Osteocyte (in vitro differentiated cells): ENCODE data around the gene STXBP3. TPM values are rescaled to one million over a fixed set of nuclear protein-coding genes. Genes with fewer than 3 reads are reported as not detected.

Experiments used
- DNase-seq: peaks from one replicate; pipeline ENCODE4 v3.0.0; 2021; ENCODE audit warnings: mixed read lengths; ENCODE audit not compliant: unreplicated experiment; ENCODE audit errors: extremely low spot score
- H3K27ac Mint-ChIP-seq: one replicate; pipeline ENCODE4 v1.8.0; 2021; ENCODE audit warnings: mild to moderate bottlenecking, mixed read lengths; ENCODE audit not compliant: unreplicated experiment
- H3K27me3 Mint-ChIP-seq: one replicate; pipeline ENCODE4 v1.8.0; 2021; ENCODE audit warnings: mixed read lengths; ENCODE audit not compliant: unreplicated experiment
- H3K36me3 Mint-ChIP-seq: one replicate; pipeline ENCODE4 v1.8.0; 2021; ENCODE audit warnings: mixed read lengths; ENCODE audit not compliant: unreplicated experiment
- H3K4me1 Mint-ChIP-seq: one replicate; pipeline ENCODE4 v1.8.0; 2021; ENCODE audit warnings: mixed read lengths; ENCODE audit not compliant: unreplicated experiment
- H3K4me3 Mint-ChIP-seq: one replicate; pipeline ENCODE4 v1.8.0; 2021; ENCODE audit warnings: mild to moderate bottlenecking, moderate library complexity, mixed read lengths; ENCODE audit not compliant: unreplicated experiment
- H3K9me3 Mint-ChIP-seq: one replicate; pipeline ENCODE4 v1.8.0; 2021; ENCODE audit warnings: mixed read lengths; ENCODE audit not compliant: unreplicated experiment
- CTCF ChIP-seq: fragments of 200-600 bp; sonication (generic); IDR thresholded peaks from 2 replicates; pipeline ENCODE4 v1.5.0; 2021; ENCODE audit warnings: antibody characterized with exemption, mild to moderate bottlenecking, moderate library complexity
- total RNA-seq: library from RNA; stranded (reverse); gene quantifications from 2 replicates; pipeline ENCODE4 v1.2.1, GENCODE V29; 2021

Gene STXBP3
- total RNA-seq, 1 donor from 2014 or later, result 54.7 TPM

GRCh38 chr1:108747171-108747850, 837 bp downstream of the STXBP3 start:
- TF ChIP-seq CTCF, result no peak
- peak; percentile 91 for DNase-seq
- peak overlapping the region; percentile 92 for H3K4me3 Mint-ChIP-seq
- H3K36me3 Mint-ChIP-seq, result peaks cover 12% of the 10 kb centered on the region
- H3K4me1 Mint-ChIP-seq, result peaks cover 20% of the 10 kb centered on the region
- H3K27me3 Mint-ChIP-seq, result peaks cover 6% of the 10 kb centered on the region
- no peaks in the 10 kb centered on the region for H3K9me3 Mint-ChIP-seq
- H3K27ac Mint-ChIP-seq, result peak overlapping the region; percentile 99

GRCh38 chr1:108747898-108748297, 1.4 kb downstream of the STXBP3 start:
- peak overlapping the region; percentile 92 for H3K4me3 Mint-ChIP-seq
- peaks cover 20% of the 10 kb centered on the region for H3K4me1 Mint-ChIP-seq
- peak overlapping the region; percentile 41 for H3K27ac Mint-ChIP-seq
- peaks cover 17% of the 10 kb centered on the region for H3K36me3 Mint-ChIP-seq
- no peaks in the 10 kb centered on the region for H3K9me3 Mint-ChIP-seq
- peaks cover 4% of the 10 kb centered on the region for H3K27me3 Mint-ChIP-seq
- DNase-seq, result no peak
- no peak for TF ChIP-seq CTCF

- no peaks in the 10 kb centered on the region for H3K27me3 Mint-ChIP-seq
- H3K4me1 Mint-ChIP-seq, result peaks cover 20% of the 10 kb centered on the region
- H3K27ac Mint-ChIP-seq, result no peak overlapping the region
- H3K4me3 Mint-ChIP-seq, result peak overlapping the region; percentile 38
- TF ChIP-seq CTCF, result no peak
- no peak for DNase-seq
- H3K9me3 Mint-ChIP-seq, result no peaks in the 10 kb centered on the region
- H3K36me3 Mint-ChIP-seq, result peaks cover 19% of the 10 kb centered on the region
Measured at GRCh38 chr1:108749081-108749480, 2.6 kb downstream of the STXBP3 start.

- Mint-ChIP-seq H3K4me3 (no peak overlapping the region), H3K36me3 (peaks cover 27% of the 10 kb centered on the region), H3K27me3 (no peaks in the 10 kb centered on the region), H3K27ac (no peak overlapping the region), H3K4me1 (peaks cover 20% of the 10 kb centered on the region), H3K9me3 (no peaks in the 10 kb centered on the region)
- no peak for TF ChIP-seq CTCF
- DNase-seq, result no peak
Measured at GRCh38 chr1:108750476-108751181, 4.2 kb downstream of the STXBP3 start.

- Mint-ChIP-seq H3K27me3 (no peaks in the 10 kb centered on the region), H3K9me3 (no peaks in the 10 kb centered on the region), H3K36me3 (peaks cover 34% of the 10 kb centered on the region), H3K27ac (no peak overlapping the region), H3K4me3 (no peak overlapping the region), H3K4me1 (peaks cover 11% of the 10 kb centered on the region)
- TF ChIP-seq CTCF, result no peak
- DNase-seq, result no peak
Measured at GRCh38 chr1:108753363-108753762, 6.9 kb downstream of the STXBP3 start.
